HepG2 (cell line): Measurements from ENCODE around the gene NPC1. TPM values are rescaled to one million over a fixed set of nuclear protein-coding genes. Genes with fewer than 3 reads are reported as not detected.

ENCODE experiments used
- BRF2 ChIP-seq: sonication (generic); formaldehyde crosslinking; IDR thresholded peaks from 2 replicates; pipeline ENCODE4 v1.8.1; 2022; ENCODE audit warnings: mild to moderate bottlenecking, missing genetic modification reagents
- ELF1 ChIP-seq: sonication (generic); formaldehyde crosslinking; IDR thresholded peaks from 2 replicates; pipeline ENCODE4 v1.4.0; 2020; ENCODE audit warnings: missing genetic modification reagents
- ETV5 ChIP-seq: IDR thresholded peaks from 2 replicates; pipeline ENCODE4 v1.6.1; 2018; ENCODE audit warnings: missing biosample characterization, missing genetic modification reagents, inconsistent platforms, borderline replicate concordance
- HDAC2 ChIP-seq: sonication (generic); formaldehyde crosslinking; IDR thresholded peaks from 2 replicates; pipeline ENCODE4 v1.4.0; 2020; ENCODE audit warnings: missing genetic modification reagents
- HNRNPLL ChIP-seq: fragments of 200-400 bp; formaldehyde crosslinking; IDR thresholded peaks from 2 replicates; pipeline ENCODE4 v1.6.1; 2017; ENCODE audit warnings: mild to moderate bottlenecking, low read depth, low read length; ENCODE audit not compliant: poor library complexity, severe bottlenecking
- KDM2A ChIP-seq: sonication (generic); formaldehyde crosslinking; IDR thresholded peaks from 2 replicates; pipeline ENCODE4 v1.4.0; 2020; ENCODE audit warnings: low read depth, missing genetic modification reagents, borderline replicate concordance
- MEIS1 ChIP-seq: sonication (generic); formaldehyde crosslinking; IDR thresholded peaks from 2 replicates; pipeline ENCODE4 v1.9.0; 2021; ENCODE audit warnings: mild to moderate bottlenecking, missing genetic modification reagents, moderate library complexity, borderline replicate concordance
- NONO ChIP-seq, 2 experiments: fragments of 450-650 bp in 1 of 2; sonication (generic) in 1 of 2; formaldehyde crosslinking in 1 of 2; IDR thresholded peaks in 1 of 2; conservative IDR thresholded peaks in 1 of 2; 2 replicates each; pipeline versions ENCODE4 v1.6.1 to v1.8.0; 2017 to 2022; ENCODE audit warnings: mild to moderate bottlenecking in 1 of 2, missing genetic modification reagents in 1 of 2, moderate library complexity in 1 of 2
- TAF1 ChIP-seq: sonication (generic); formaldehyde crosslinking; IDR thresholded peaks from 2 replicates; pipeline ENCODE4 v1.4.0; 2020; ENCODE audit warnings: missing genetic modification reagents
- ZNF160 ChIP-seq: sonication (generic); formaldehyde crosslinking; IDR thresholded peaks from 2 replicates; pipeline ENCODE4 v1.8.0; 2022; ENCODE audit warnings: mild to moderate bottlenecking, inconsistent platforms, missing genetic modification reagents
- ZNF20 ChIP-seq: sonication (generic); formaldehyde crosslinking; IDR thresholded peaks from 2 replicates; pipeline ENCODE4 v1.4.0; 2020; ENCODE audit warnings: mild to moderate bottlenecking, moderate library complexity, missing genetic modification reagents
- ZNF260 ChIP-seq: sonication (generic); formaldehyde crosslinking; IDR thresholded peaks from 2 replicates; pipeline ENCODE4 v1.4.0; 2020; ENCODE audit warnings: missing genetic modification reagents, low read depth, mild to moderate bottlenecking, borderline replicate concordance
- ZNF333 ChIP-seq: sonication (generic); formaldehyde crosslinking; IDR thresholded peaks from 2 replicates; pipeline ENCODE4 v1.4.0; 2020; ENCODE audit warnings: mild to moderate bottlenecking, missing genetic modification reagents, borderline replicate concordance
- ZNF564 ChIP-seq: sonication (generic); formaldehyde crosslinking; IDR thresholded peaks from 2 replicates; pipeline ENCODE4 v1.8.1; 2023; ENCODE audit warnings: mild to moderate bottlenecking, missing genetic modification reagents
- ZNF574 ChIP-seq: sonication (generic); formaldehyde crosslinking; IDR thresholded peaks from 2 replicates; pipeline ENCODE4 v1.4.0; 2020; ENCODE audit warnings: missing genetic modification reagents
- ZSCAN9 ChIP-seq: IDR thresholded peaks from 2 replicates; pipeline ENCODE4 v1.6.1; 2016; ENCODE audit warnings: borderline replicate concordance
- polyA plus RNA-seq, 8 experiments: library from polyadenylated mRNA; depleted of rRNA in 3 of 8; stranded (reverse) in 7 of 8; unstranded in 1 of 8; fragments of >200 nt; fragmentation: Illumina TruSeq in 4 of 8; extraction: Trizol in 4 of 8; gene quantifications; 2 replicates each; pipeline versions ENCODE4 v1.2.1 to v1.2.3, GENCODE V29; 2011 to 2016; ENCODE audit warnings: low read depth in 4 of 8, missing spikeins in 1 of 8, mixed read lengths in 1 of 8; ENCODE audit not compliant: insufficient read depth in 1 of 8
- total RNA-seq, 5 experiments: library from RNA; depleted of rRNA; stranded (reverse); fragments of >200 nt; fragmentation: Illumina TruSeq; extraction: Trizol; gene quantifications; 2 replicates each; pipeline ENCODE4 v1.2.3, GENCODE V29; 2016; ENCODE audit warnings: low read depth in 1 of 5
- TF ChIP-seq, protein P1 (sequence below): sonication (generic); formaldehyde crosslinking; IDR thresholded peaks from 2 replicates; pipeline ENCODE4 v1.4.0; 2020; ENCODE audit warnings: missing genetic modification reagents
- TF ChIP-seq, protein P2 (sequence below): sonication (generic); formaldehyde crosslinking; IDR thresholded peaks from 2 replicates; pipeline ENCODE4 v1.8.0; 2022; ENCODE audit warnings: mild to moderate bottlenecking, missing genetic modification reagents; ENCODE audit not compliant: insufficient replicate concordance

The NPC1 gene
- total and polyA plus RNA-seq, 2 of the 13 experiments (the other 11 are each of a cell fraction or from before 2014, with no cell fraction given), result 46.5 to 114 TPM

GRCh38 chr18:23586249-23587196, at the start of gene NPC1 (continued):
- TF ChIP-seq, protein P1, sequence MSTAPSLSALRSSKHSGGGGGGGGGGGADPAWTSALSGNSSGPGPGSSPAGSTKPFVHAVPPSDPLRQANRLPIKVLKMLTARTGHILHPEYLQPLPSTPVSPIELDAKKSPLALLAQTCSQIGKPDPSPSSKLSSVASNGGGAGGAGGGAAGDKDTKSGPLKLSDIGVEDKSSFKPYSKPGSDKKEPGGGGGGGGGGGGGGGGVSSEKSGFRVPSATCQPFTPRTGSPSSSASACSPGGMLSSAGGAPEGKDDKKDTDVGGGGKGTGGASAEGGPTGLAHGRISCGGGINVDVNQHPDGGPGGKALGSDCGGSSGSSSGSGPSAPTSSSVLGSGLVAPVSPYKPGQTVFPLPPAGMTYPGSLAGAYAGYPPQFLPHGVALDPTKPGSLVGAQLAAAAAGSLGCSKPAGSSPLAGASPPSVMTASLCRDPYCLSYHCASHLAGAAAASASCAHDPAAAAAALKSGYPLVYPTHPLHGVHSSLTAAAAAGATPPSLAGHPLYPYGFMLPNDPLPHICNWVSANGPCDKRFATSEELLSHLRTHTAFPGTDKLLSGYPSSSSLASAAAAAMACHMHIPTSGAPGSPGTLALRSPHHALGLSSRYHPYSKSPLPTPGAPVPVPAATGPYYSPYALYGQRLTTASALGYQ, result 0 out of 2 replicates have a peak, but pooled peaks have one; percentile 6
- TF ChIP-seq ZNF333 (CRISPR knock-in tag) (peak; percentile 85), ETV5 (CRISPR knock-in tag) (peak; percentile 59; the same call in 1 of the 2 replicates), TAF1 (CRISPR knock-in tag) (peak; percentile 94), ZNF564 (0 out of 2 replicates have a peak, but pooled peaks have one; percentile 46), KDM2A (CRISPR knock-in tag) (peak; percentile 76; the same call in 1 of the 2 replicates), ZNF160 (CRISPR knock-in tag) (no peak), ZNF260 (no peak), NONO (IDR thresholded peaks at IDR 0.05) (no peak), NONO (CRISPR knock-in tag; conservative IDR thresholded peaks at IDR 0.05) (peak; percentile 77), MEIS1 (CRISPR knock-in tag) (peak; percentile 73; the same call in 1 of the 2 replicates), BRF2 (CRISPR knock-in tag) (peak; percentile 18; the same call in 1 of the 2 replicates), HDAC2 (CRISPR knock-in tag) (peak; percentile 44; the same call in 1 of the 2 replicates), ZSCAN9 (peak; percentile 14; the same call in 1 of the 2 replicates), HNRNPLL (peak; percentile 88), ELF1 (CRISPR knock-in tag) (peak; percentile 93), ZNF20 (CRISPR knock-in tag) (0 out of 2 replicates have a peak, but pooled peaks have one; percentile 47), ZNF574 (CRISPR knock-in tag) (0 out of 2 replicates have a peak, but pooled peaks have one; percentile 45)
- TF ChIP-seq, protein P2, sequence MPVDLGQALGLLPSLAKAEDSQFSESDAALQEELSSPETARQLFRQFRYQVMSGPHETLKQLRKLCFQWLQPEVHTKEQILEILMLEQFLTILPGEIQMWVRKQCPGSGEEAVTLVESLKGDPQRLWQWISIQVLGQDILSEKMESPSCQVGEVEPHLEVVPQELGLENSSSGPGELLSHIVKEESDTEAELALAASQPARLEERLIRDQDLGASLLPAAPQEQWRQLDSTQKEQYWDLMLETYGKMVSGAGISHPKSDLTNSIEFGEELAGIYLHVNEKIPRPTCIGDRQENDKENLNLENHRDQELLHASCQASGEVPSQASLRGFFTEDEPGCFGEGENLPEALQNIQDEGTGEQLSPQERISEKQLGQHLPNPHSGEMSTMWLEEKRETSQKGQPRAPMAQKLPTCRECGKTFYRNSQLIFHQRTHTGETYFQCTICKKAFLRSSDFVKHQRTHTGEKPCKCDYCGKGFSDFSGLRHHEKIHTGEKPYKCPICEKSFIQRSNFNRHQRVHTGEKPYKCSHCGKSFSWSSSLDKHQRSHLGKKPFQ, result no peak
